Adrenal gland (tissue), 5 donors: ENCODE results near the gene FBXL17.

Source experiments
- CTCF ChIP-seq, 6 experiments: fragments of 450-650 bp in 4 of 6; fragments of 200-600 bp in 2 of 6; sonication (generic) in 1 of 6; IDR thresholded peaks; 1 replicate in 5 of 6; 2 replicates in 1 of 6; pipeline versions ENCODE4 v1.5.1 to v1.8.0; 2016 to 2021; ENCODE audit warnings: antibody characterized with exemption in 6 of 6, mild to moderate bottlenecking in 2 of 6, moderate library complexity in 1 of 6
- POLR2A ChIP-seq, 2 donors: fragments of 450-650 bp; IDR thresholded peaks; one replicate each; pipeline ENCODE4 v1.6.1; 2017; ENCODE audit warnings: antibody characterized with exemption in 2 of 2, mild to moderate bottlenecking in 2 of 2, moderate library complexity in 1 of 2
- donor health status: DM: no; HTN: no; CAD: no.

- TF ChIP-seq CTCF (IDR thresholded peaks at IDR 0.05) = no peak
- no peak for TF ChIP-seq POLR2A (IDR thresholded peaks at IDR 0.05)
These were observed 298.7 kb downstream of the FBXL17 start for GRCh38 chr5:108083232-108083631.
